OCI-LY3 (cell line): ENCODE data around the gene MAML2.
"Not testable (repeated sequence)": the region's sequence is repeated elsewhere in the genome, so short reads cannot be mapped to it uniquely, and the experiment has no call there.

ENCODE experiments used
- H2AFZ ChIP-seq: fragments of 200-600, 300-600 bp; shearing (Covaris generic); 2 replicates; pipeline ENCODE4 v1.6.0; 2014; ENCODE audit warnings: antibody characterized with exemption, low read depth, low read length
- H3K27ac ChIP-seq: fragments of 200-600, 300-600 bp; sonication (generic); 2 replicates; pipeline ENCODE4 v1.5.1; 2014; ENCODE audit warnings: mild to moderate bottlenecking, low read length, moderate library complexity, mixed read lengths
- H3K27me3 ChIP-seq: fragments of 200-600, 300-600 bp; sonication (generic); 2 replicates; pipeline ENCODE4 v1.6.1; 2014; ENCODE audit warnings: low read depth, low read length, mixed read lengths
- H3K36me3 ChIP-seq: fragments of 200-600, 300-600 bp; sonication (generic); replicated peaks from 2 replicates; pipeline ENCODE3; 2014; ENCODE audit warnings: low read depth, low read length, mixed read lengths
- H3K4me1 ChIP-seq: fragments of 300-600, 200-600 bp; sonication (generic); 2 replicates; pipeline ENCODE4 v1.6.1; 2014; ENCODE audit warnings: low read length, mixed read lengths
- H3K4me2 ChIP-seq: fragments of 200-600, 300-600 bp; sonication (generic); 2 replicates; pipeline ENCODE4 v1.6.1; 2014; ENCODE audit warnings: low read length, mixed read lengths
- H3K4me3 ChIP-seq: fragments of 300-600, 200-600 bp; sonication (generic); 2 replicates; pipeline ENCODE4 v1.5.1; 2014; ENCODE audit warnings: antibody characterized with exemption, mild to moderate bottlenecking, low read length, moderate library complexity
- H3K79me2 ChIP-seq: fragments of 300-600, 200-600 bp; shearing (Covaris generic); 2 replicates; pipeline ENCODE4 v1.6.1; 2014; ENCODE audit warnings: mild to moderate bottlenecking, low read length, mixed read lengths
- H3K9ac ChIP-seq: fragments of 300-600, 200-600 bp; shearing (Covaris generic); 2 replicates; pipeline ENCODE4 v1.6.0; 2014; ENCODE audit warnings: mild to moderate bottlenecking, low read length, moderate library complexity
- H3K9me3 ChIP-seq: fragments of 200-600, 300-600 bp; shearing (Covaris generic); 2 replicates; pipeline ENCODE4 v1.6.1; 2014; ENCODE audit warnings: low read length, mixed read lengths; ENCODE audit not compliant: insufficient read depth
- H4K20me1 ChIP-seq: fragments of 200-600, 300-600 bp; sonication (generic); 2 replicates; pipeline ENCODE4 v1.6.1; 2016; ENCODE audit warnings: low read length, mixed read lengths; ENCODE audit not compliant: insufficient read depth
- EZH2phosphoT487 ChIP-seq: fragments of 200-600 bp; shearing (Covaris generic); IDR thresholded peaks from 2 replicates; pipeline ENCODE4 v1.6.1; 2018; ENCODE audit warnings: antibody characterized with exemption, mixed run types, low read depth
- TF ChIP-seq, protein P1 (sequence below): fragments of 200-600, 300-600 bp; sonication (generic); IDR thresholded peaks from 2 replicates; pipeline ENCODE4 v1.5.1; 2014; ENCODE audit warnings: antibody characterized with exemption, low read length, low read depth

MAML2 gene

DNA sequence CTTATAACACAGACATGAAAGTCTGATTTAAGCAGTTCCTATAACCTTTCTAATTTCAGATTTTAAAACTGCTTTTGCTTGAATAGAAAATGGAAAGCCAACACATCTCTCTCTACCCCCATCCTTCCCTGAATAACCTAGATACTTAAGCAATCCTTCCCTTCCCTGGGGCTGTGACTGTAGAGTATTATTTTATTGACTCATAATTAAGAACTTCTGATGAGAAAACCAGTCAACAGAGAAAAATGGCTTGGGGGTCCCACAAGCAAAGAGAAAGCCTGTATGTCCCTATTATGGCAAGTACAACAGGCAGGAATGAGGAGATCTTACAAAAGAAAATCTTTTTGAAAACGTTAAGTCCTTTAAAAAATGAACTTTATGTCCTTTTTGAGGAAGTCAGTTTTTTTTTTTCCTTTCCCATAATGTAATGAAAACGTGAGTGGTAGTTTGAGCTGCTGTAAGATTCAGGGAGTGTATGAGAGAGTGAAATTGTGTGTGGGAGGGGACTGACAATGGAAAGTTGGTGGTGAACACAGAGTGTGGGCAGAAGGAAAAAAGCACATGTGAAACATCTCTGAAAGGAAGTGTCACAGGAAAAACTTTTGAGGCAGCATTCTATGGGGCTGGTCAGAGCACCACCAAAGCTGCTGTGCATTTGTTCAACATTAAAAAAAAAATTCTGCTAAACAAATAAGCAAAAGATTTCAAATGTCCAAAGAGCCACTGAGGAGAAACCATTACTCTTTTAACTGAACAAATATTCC, 154.6 kb downstream of the MAML2 start:
- H3K79me2 ChIP-seq = peaks cover 10% of the 10 kb centered on the region

DNA sequence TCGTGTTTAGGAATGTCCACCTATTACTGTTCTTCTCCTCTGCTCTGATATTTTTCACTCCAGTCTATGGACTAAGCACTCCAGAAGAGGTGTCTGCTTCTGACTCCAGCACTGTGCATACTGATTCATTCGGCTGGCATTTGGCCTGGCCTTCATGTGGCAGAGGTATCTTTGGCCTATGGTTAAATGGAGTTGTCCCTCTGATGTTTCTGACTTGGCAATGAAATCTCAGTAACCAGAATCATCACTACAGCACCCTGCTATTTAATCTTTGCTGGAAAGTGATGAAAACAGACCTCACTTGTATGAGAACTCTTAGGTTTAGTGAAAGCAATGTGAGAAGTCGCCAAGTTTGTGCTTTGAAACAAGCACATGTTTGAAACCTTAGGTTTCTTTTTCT, 155.2 kb downstream of the MAML2 start:
- H3K4me1 ChIP-seq = peaks cover 66% of the 10 kb centered on the region
- H3K27me3 ChIP-seq = no peaks in the 10 kb centered on the region
- no peaks in the 10 kb centered on the region for H3K9me3 ChIP-seq
- peaks cover 10% of the 10 kb centered on the region for H3K79me2 ChIP-seq
- no peaks in the 10 kb centered on the region for H3K36me3 ChIP-seq
- H3K4me2 ChIP-seq = peak overlapping the region; percentile 51; the same call in 1 of the 2 replicates
- no peak overlapping the region for H3K9ac ChIP-seq
- TF ChIP-seq, protein P1, sequence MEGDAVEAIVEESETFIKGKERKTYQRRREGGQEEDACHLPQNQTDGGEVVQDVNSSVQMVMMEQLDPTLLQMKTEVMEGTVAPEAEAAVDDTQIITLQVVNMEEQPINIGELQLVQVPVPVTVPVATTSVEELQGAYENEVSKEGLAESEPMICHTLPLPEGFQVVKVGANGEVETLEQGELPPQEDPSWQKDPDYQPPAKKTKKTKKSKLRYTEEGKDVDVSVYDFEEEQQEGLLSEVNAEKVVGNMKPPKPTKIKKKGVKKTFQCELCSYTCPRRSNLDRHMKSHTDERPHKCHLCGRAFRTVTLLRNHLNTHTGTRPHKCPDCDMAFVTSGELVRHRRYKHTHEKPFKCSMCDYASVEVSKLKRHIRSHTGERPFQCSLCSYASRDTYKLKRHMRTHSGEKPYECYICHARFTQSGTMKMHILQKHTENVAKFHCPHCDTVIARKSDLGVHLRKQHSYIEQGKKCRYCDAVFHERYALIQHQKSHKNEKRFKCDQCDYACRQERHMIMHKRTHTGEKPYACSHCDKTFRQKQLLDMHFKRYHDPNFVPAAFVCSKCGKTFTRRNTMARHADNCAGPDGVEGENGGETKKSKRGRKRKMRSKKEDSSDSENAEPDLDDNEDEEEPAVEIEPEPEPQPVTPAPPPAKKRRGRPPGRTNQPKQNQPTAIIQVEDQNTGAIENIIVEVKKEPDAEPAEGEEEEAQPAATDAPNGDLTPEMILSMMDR = no peak
- TF ChIP-seq EZH2phosphoT487 = no peak
- H3K27ac ChIP-seq = peak overlapping the region; percentile 24; the same call in 1 of the 2 replicates
- no peak overlapping the region for H3K4me3 ChIP-seq
- no peak overlapping the region for H2AFZ ChIP-seq
- no peaks in the 10 kb centered on the region for H4K20me1 ChIP-seq

More for the DNA sequence above, 154.6 kb downstream of the MAML2 start:
- H4K20me1 ChIP-seq = no peaks in the 10 kb centered on the region
- TF ChIP-seq, protein P1 = no peak
- no peak for TF ChIP-seq EZH2phosphoT487
- H3K4me3 ChIP-seq = peak overlapping the region; percentile 17
- no peak overlapping the region for H2AFZ ChIP-seq
- no peaks in the 10 kb centered on the region for H3K27me3 ChIP-seq
- H3K9ac ChIP-seq = no peak overlapping the region
- no peaks in the 10 kb centered on the region for H3K9me3 ChIP-seq
- peak overlapping the region; percentile 24 for H3K27ac ChIP-seq
- H3K4me2 ChIP-seq = peak overlapping the region; percentile 51
- H3K36me3 ChIP-seq = no peaks in the 10 kb centered on the region
- H3K4me1 ChIP-seq = peaks cover 70% of the 10 kb centered on the region

DNA sequence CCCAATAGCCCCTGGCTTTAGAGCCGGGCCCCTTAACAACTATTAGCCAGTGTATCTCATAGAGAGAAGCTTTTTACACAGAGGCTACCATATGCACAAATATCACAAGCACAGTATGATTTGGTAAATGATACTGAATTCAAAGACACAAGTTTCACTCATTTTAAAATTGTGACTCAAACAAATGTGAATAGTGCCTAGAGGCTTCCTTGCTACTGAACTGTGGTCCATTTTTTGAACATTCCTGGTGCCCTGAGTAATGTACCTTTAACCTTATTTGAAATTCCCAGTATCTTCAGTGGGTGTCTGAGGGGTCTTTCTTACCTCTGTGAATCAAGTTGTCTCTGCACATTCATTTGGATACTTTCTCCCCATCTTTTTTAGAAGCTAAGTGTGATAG, 156.2 kb downstream of the MAML2 start:
- Histone ChIP-seq H3K9ac (no peak overlapping the region), H3K4me1 (peaks cover 66% of the 10 kb centered on the region), H2AFZ (no peak overlapping the region), H3K27ac (peak overlapping the region; percentile 21; the same call in 1 of the 2 replicates), H3K4me3 (no peak overlapping the region), H4K20me1 (no peaks in the 10 kb centered on the region), H3K9me3 (no peaks in the 10 kb centered on the region), H3K79me2 (peaks cover 10% of the 10 kb centered on the region), H3K4me2 (0 out of 2 replicates have a peak overlapping the region, but pooled peaks have one; percentile 14), H3K36me3 (no peaks in the 10 kb centered on the region), H3K27me3 (no peaks in the 10 kb centered on the region)
- TF ChIP-seq EZH2phosphoT487 = no peak

DNA sequence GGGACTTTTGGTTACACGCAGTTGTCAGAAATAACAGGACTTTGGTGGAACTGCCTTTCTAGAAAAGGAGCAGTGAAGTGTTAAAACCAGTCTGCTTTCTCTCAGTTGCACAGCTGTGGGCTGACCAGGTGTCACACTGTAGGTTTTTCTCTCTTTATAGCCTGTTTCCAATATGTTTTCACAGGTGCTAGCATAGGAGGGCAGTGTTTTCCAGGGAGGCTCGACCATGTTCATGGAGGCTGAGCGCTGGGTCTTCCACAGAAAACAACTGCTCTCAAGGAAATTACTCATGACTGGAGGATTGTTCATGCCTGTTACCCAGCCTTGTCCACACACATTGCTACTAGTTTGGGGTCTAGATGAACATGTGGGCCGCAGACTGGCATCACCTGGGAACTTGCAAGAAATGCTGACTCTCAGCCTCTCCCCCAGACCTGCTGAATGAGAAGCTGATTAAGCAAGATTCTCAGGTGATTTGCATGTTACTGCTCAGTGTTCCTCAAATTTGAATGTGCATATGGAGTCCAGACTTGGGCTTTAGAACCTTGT, 157.7 kb downstream of the MAML2 start:
- Histone ChIP-seq H3K27ac (peak overlapping the region; percentile 90), H3K79me2 (peaks cover 10% of the 10 kb centered on the region), H3K9me3 (no peaks in the 10 kb centered on the region), H3K27me3 (no peaks in the 10 kb centered on the region), H3K4me2 (peak overlapping the region; percentile 90), H4K20me1 (no peaks in the 10 kb centered on the region), H2AFZ (no peak overlapping the region), H3K4me3 (peak overlapping the region; percentile 71), H3K4me1 (peaks cover 61% of the 10 kb centered on the region), H3K36me3 (no peaks in the 10 kb centered on the region), H3K9ac (peak overlapping the region; percentile 59)
- TF ChIP-seq EZH2phosphoT487 = no peak
- TF ChIP-seq, protein P1 = no peak

DNA sequence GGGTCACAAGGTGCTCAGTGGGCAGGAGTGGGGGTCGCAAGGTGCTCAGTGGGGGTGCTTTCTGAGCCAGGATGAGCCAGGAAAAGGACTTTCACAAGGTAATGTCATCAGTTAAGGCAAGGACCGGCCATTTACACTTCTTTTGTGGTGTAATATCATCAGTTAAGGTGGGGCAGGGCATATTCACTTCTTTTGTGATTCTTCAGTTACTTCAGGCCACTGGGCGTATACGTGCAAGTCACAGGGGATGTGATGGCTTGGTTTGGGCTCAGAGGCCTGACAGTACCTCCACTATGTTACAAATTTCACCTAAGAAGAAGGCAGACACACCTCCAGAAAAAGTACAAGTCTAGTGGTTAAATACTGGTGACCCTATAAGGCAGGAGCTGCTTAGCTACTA, 162.1 kb downstream of the MAML2 start:
- not testable (repeated sequence) for H3K27me3 ChIP-seq, H3K4me2 ChIP-seq, H3K27ac ChIP-seq, H3K36me3 ChIP-seq, H3K9ac ChIP-seq, H4K20me1 ChIP-seq, H2AFZ ChIP-seq, H3K4me3 ChIP-seq, H3K79me2 ChIP-seq, H3K9me3 ChIP-seq
- H3K4me1 ChIP-seq = peaks cover 20% of the 10 kb centered on the region
